Cardiac atrium fibroblast (primary cell): Measurements from ENCODE around the gene PLSCR4. TPM values are rescaled to one million over a fixed set of nuclear protein-coding genes. Genes with fewer than 3 reads are reported as not detected.

Source experiments
- total RNA-seq: library from RNA; depleted of rRNA; stranded (reverse); fragments of >200 nt; gene quantifications from 2 replicates; pipeline ENCODE4 v1.2.3, GENCODE V29; 2015

The PLSCR4 gene
- total RNA-seq: 228 and 234 TPM in 2 replicates

GRCh38 chr3:146250449-146251382, at the start of gene PLSCR4:
PLSCR4 (minus strand) TSS chr3:146251105; CDS start chr3:146222071, 29,034 bp downstream.

DNA sequence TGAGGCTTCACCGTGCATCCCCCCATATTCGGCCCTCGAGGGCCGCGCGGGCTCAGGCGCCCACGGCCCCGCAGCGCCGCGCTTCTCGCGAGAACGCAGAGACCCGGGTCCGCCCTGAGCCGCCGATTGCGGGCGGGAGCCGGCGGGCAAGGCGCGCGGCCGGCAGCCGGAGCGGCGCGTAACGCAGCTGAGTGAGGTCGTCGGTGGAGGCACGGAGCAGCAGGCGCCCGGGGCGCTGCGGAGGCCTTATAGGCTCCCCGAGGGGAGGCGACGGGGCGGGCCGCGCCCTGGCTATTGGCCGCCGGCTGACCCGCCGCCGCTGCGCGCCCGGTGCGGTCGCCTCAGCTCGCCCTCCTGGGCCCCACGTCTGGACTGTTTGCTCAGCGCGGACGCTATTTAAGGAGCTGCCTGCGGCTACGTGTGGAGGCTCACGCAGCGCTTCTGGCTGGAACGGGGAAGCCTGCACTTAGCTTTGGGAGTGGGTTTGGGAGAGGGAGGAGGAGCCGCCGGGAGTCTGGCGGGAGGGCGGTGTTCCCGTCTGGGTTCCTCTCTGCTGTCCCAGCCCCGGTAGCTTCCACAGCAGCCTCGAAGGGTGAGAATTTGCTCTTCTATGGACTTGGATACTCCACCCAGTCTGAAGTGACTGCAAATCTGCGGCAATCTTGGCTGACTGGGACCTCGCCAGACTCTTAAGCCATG, 89.8 kb downstream of the PLSCR4 start, which contains the start of gene PLOD2:
TSS of gene PLOD2 (minus strand) at position 221 of the 699 bp plus-strand sequence. CDS start at position 26, 195 bp downstream.

Other genes starting within 250 kb of the PLSCR4 start
- 318 and 416 TPM in 2 replicates for gene PLOD2, start 89.9 kb downstream of the PLSCR4 start, total RNA-seq
- gene PLSCR2, start 218.5 kb upstream of the PLSCR4 start, total RNA-seq: not detected in 2 replicates